ENCODE measurements around the gene CMKLR1.

The CMKLR1 gene

DNA sequence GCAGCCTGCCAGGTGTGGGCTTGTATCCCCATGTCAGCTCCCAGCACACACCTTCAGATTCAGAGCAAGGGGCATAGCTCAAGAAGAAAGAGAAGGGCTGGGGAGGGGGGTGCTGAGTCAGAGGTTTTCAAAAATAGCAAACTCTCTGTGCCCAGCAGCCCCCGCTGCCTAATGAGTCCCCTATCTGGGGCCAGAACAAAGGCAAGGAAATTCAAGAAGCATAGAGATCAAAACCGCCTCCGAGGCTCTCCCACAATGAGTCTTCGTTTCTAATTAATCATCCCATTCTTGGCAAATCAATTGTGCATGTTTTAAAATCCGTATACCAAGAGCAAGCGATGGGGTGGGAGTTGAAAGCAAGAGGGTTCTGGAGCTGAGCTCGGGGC lies 19.5 kb upstream of the CMKLR1 start:
- H3K4me2 ChIP-seq (ENCODE audit: low read length): no peak overlapping the region
- H3K36me3 ChIP-seq (ENCODE audit: insufficient read depth, low read length): no peaks in the 10 kb centered on the region
- no peaks in the 10 kb centered on the region for H3K9me3 ChIP-seq (ENCODE audit: low read length)
- H3F3A ChIP-seq (ENCODE audit: insufficient read depth, low read length): no peaks in the 10 kb centered on the region
- no peak overlapping the region for H3K27ac ChIP-seq (ENCODE audit: low read depth, low read length, poor library complexity, severe bottlenecking)
- no peak overlapping the region for H3K4me3 ChIP-seq (ENCODE audit: low read depth, low read length, poor library complexity, severe bottlenecking)
- TF ChIP-seq, protein P1, sequence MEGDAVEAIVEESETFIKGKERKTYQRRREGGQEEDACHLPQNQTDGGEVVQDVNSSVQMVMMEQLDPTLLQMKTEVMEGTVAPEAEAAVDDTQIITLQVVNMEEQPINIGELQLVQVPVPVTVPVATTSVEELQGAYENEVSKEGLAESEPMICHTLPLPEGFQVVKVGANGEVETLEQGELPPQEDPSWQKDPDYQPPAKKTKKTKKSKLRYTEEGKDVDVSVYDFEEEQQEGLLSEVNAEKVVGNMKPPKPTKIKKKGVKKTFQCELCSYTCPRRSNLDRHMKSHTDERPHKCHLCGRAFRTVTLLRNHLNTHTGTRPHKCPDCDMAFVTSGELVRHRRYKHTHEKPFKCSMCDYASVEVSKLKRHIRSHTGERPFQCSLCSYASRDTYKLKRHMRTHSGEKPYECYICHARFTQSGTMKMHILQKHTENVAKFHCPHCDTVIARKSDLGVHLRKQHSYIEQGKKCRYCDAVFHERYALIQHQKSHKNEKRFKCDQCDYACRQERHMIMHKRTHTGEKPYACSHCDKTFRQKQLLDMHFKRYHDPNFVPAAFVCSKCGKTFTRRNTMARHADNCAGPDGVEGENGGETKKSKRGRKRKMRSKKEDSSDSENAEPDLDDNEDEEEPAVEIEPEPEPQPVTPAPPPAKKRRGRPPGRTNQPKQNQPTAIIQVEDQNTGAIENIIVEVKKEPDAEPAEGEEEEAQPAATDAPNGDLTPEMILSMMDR (IDR thresholded peaks at IDR 0.05; ENCODE audit: low read length): no peak
- no peak for TF ChIP-seq EZH2 (IDR thresholded peaks at IDR 0.05; ENCODE audit: borderline replicate concordance, low read length)
- H3K9ac ChIP-seq (ENCODE audit: low read length): no peak overlapping the region
- H3K9me2 ChIP-seq (ENCODE audit: low read depth, low read length): no peaks in the 10 kb centered on the region
- no peaks in the 10 kb centered on the region for H3K27me3 ChIP-seq (ENCODE audit: insufficient read depth, low read length)
- H2AFZ ChIP-seq (ENCODE audit: low read length): no peak overlapping the region
- no peaks in the 10 kb centered on the region for H4K20me1 ChIP-seq (ENCODE audit: insufficient read depth, low read length)
- H3K79me2 ChIP-seq (ENCODE audit: insufficient read depth, low read length): no peaks in the 10 kb centered on the region
- H3K4me1 ChIP-seq (ENCODE audit: insufficient read depth, low read length, severe bottlenecking): no peaks in the 10 kb centered on the region

DNA sequence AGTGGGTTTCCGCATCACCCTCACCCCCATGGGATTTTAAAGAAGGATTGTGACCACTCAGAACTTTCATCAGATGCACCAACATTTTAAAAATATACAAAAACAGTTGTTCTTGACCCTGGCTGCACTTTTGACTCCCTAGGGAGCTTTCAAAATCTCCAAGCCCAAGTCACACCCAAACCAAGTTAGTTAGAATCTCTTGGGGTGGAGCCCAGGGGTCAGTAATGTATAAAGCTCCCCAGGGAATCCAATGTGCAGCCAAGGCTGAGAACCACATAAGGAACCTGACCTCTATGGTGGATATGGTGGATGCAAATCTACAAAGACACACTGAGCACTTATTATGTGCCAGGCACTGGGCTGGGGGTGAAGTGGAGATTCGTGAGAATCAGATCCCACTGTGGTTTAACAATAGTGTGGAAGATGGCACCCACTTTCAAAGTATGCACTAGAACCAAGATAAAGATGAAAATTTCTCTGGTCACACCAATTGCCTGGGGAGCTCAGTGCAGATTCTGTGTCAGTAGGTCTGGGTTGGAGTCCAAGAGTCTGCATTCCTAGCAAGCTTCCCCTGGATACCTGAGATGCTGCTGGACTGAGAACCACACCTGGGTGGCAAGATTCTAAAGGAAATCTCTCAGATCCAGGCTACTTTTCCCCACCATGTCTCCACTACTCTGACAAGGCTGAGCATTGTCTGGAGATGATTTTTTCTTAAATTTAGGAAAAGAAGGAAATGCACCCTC lies 18.9 kb upstream of the CMKLR1 start:
- Histone ChIP-seq H3K36me3 (ENCODE audit: insufficient read depth, low read length) (no peaks in the 10 kb centered on the region), H3K4me1 (ENCODE audit: insufficient read depth, low read length, severe bottlenecking) (no peaks in the 10 kb centered on the region), H3K4me3 (ENCODE audit: low read depth, low read length, poor library complexity, severe bottlenecking) (no peak overlapping the region), H3K9ac (ENCODE audit: low read length) (no peak overlapping the region), H2AFZ (ENCODE audit: low read length) (no peak overlapping the region), H3K27me3 (ENCODE audit: insufficient read depth, low read length) (no peaks in the 10 kb centered on the region), H4K20me1 (ENCODE audit: insufficient read depth, low read length) (no peaks in the 10 kb centered on the region), H3K9me2 (ENCODE audit: low read depth, low read length) (no peaks in the 10 kb centered on the region), H3F3A (ENCODE audit: insufficient read depth, low read length) (no peaks in the 10 kb centered on the region), H3K9me3 (ENCODE audit: low read length) (no peaks in the 10 kb centered on the region), H3K79me2 (ENCODE audit: insufficient read depth, low read length) (no peaks in the 10 kb centered on the region), H3K27ac (ENCODE audit: low read depth, low read length, poor library complexity, severe bottlenecking) (no peak overlapping the region), H3K4me2 (ENCODE audit: low read length) (no peak overlapping the region)
- TF ChIP-seq, protein P1 (IDR thresholded peaks at IDR 0.05; ENCODE audit: low read length): no peak
- TF ChIP-seq EZH2 (IDR thresholded peaks at IDR 0.05; ENCODE audit: borderline replicate concordance, low read length): no peak

DNA sequence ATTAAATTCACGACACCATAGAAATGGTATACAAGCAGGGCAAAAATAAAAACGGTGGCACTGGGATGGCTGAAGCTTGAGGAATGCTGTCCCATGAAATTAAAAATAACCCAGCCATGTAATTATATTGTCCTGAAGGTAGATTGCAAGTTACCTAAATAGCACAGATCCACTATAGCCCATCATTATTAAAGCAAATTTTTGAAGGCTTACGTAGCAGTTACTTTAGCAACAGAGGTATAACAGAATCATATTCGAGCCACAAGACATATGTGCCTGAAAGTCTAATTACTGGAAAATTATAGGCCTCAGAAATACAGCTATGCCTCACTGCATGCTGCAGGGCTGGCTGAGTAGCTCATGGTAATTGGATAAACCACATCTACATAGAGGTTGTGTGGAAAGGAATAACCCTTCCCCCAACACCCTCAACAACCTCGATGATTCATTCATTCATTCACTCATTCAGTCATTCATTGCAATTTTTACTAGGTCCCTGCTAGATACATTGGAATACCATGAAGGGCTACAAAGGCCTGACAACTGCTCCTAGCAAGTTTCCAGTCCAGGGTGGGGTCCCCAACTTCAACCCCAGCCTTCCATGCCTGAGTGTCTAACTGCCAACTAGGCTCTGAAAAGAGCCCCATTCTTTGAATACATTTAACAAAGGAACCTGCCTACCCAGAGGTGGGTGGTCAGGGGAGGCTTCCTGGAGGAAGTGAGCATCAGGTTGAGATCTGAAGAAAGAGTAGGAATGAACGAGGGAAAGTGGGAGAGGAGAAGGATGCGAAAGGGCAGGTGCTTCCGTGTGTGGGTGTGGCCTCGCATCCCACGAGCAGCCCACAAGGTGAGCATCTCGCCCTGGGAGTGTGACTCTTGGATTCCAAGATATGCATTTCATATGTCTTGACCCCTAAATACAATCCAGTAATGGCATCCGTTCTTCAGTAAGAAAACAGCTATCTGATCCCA lies 18.0 kb upstream of the CMKLR1 start:
- Histone ChIP-seq H3K79me2 (ENCODE audit: insufficient read depth, low read length) (no peaks in the 10 kb centered on the region), H3K9me2 (ENCODE audit: low read depth, low read length) (no peaks in the 10 kb centered on the region), H3K27me3 (ENCODE audit: insufficient read depth, low read length) (no peaks in the 10 kb centered on the region), H3F3A (ENCODE audit: insufficient read depth, low read length) (no peaks in the 10 kb centered on the region), H3K27ac (ENCODE audit: low read depth, low read length, poor library complexity, severe bottlenecking) (no peak overlapping the region), H3K4me3 (ENCODE audit: low read depth, low read length, poor library complexity, severe bottlenecking) (no peak overlapping the region), H2AFZ (ENCODE audit: low read length) (no peak overlapping the region), H3K4me2 (ENCODE audit: low read length) (no peak overlapping the region), H3K4me1 (ENCODE audit: insufficient read depth, low read length, severe bottlenecking) (no peaks in the 10 kb centered on the region), H4K20me1 (ENCODE audit: insufficient read depth, low read length) (no peaks in the 10 kb centered on the region), H3K9me3 (ENCODE audit: low read length) (no peaks in the 10 kb centered on the region), H3K36me3 (ENCODE audit: insufficient read depth, low read length) (no peaks in the 10 kb centered on the region), H3K9ac (ENCODE audit: low read length) (no peak overlapping the region)
- TF ChIP-seq EZH2 (IDR thresholded peaks at IDR 0.05; ENCODE audit: borderline replicate concordance, low read length): no peak
- TF ChIP-seq, protein P1 (IDR thresholded peaks at IDR 0.05; ENCODE audit: low read length): no peak
